ENCODE results near the gene PRKN.

- TF ChIP-seq ZFP30 (CRISPR knock-in tag; IDR thresholded peaks at IDR 0.05): no peak
- no peak for TF ChIP-seq PPARA (CRISPR knock-in tag; IDR thresholded peaks at IDR 0.05; ENCODE audit: borderline replicate concordance)
- TF ChIP-seq RARB (CRISPR knock-in tag; IDR thresholded peaks at IDR 0.05): no peak
Measured at GRCh38 chr6:161458201-161458951, 1269.2 kb downstream of the PRKN start.

Data from SK-N-SH treated with all-trans-retinoic acid at 6 μM for 48 hours (cell line).